CD4-positive, alpha-beta T cell treated with Interferon alpha-2 for 1 hour (primary cell): ENCODE results near the gene TXNDC15.
A peak's percentile ranks its signal among the peaks of the same experiment; 100 is the strongest.
"Not testable (repeated sequence)": the region's sequence is repeated elsewhere in the genome, so short reads cannot be mapped to it uniquely, and the experiment has no call there.

Experiments used
- DNase-seq, 2 donors: peaks; one replicate each; pipeline ENCODE4 v3.0.0-alpha.2; 2020 to 2022

Gene TXNDC15, protein sequence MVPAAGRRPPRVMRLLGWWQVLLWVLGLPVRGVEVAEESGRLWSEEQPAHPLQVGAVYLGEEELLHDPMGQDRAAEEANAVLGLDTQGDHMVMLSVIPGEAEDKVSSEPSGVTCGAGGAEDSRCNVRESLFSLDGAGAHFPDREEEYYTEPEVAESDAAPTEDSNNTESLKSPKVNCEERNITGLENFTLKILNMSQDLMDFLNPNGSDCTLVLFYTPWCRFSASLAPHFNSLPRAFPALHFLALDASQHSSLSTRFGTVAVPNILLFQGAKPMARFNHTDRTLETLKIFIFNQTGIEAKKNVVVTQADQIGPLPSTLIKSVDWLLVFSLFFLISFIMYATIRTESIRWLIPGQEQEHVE

DNA sequence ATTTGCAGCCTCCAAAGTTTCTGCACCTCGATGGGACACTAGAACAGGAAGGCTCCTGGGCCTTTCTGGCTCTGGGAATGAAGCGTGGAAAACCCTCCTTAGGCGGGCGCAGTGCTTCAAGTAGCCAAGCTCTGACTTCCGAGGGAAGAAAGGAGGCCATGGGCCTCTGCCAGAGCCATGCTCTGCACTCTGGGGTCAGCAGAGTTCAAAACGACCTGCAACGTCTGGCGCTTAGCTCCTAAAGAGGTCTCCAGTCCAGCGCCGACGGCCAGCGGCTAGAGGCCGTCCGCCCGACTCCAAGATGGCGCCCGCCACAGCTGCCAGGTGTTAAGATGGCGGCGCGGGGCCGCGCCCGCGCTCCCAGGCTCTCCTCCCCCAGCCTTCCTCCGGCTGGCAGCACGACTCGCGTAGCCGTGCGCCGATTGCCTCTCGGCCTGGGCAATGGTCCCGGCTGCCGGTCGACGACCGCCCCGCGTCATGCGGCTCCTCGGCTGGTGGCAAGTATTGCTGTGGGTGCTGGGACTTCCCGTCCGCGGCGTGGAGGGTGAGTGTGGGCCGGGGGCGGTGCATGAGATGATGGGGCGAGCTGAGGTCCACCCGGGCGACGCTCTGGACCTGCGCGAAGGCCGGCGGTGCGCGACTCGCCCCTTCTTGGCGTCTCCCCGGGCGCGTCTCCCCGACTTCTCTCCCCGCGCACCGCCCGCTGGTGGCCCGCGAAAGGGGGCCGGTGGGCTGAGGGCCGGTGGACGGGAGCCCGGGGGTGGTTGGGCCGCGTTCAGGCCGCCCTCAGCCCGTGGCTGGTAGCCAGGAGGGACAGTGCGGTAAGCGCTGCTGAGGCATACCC, at the start of gene TXNDC15:
Gene TXNDC15, plus strand, starts transcription at position 385 of the 844 bp plus-strand sequence. Its CDS starts 57 bp downstream, at position 442.
- peak; percentile 77 to 83 for DNase-seq

DNA sequence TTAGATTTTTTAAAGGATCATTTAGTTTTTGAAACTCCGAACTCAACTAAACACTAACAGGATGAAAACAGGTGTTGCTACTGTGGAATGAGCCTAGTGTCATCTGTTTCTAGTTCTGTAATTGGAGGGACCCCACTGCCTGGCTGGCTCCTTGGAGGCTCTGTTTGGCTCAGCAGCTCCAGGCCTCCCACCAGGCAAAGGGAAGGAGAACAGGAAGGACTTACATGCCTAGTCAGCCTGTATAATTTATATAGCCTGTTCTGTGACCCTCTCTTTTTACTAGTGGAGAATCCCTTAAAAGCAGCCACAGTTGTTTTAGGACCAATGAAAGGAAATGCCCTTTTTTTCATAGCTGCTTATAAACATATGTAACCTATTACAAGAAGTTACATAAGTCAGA, 49.5 kb upstream of the TXNDC15 start:
- DNase-seq = no peak

DNA sequence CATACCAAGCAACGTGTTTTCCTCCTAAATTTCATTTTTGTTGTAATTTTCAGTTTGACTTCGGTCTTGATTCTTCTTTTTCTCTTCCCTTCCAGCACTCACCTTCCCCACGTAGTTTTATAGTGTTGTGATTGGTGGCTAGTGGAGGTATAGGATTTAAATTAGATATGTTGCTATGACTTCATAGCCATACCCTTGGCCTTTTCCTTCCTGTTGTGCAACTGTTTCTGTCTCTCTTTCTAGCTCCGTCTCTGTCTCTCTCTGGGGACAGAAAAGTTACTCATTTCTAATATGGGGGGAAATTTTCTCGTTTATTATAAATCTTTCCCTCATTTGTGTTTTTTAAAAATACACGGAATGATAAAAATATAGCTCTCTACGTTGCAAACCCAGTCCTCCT, 49.0 kb upstream of the TXNDC15 start:
- DNase-seq = no peak

DNA sequence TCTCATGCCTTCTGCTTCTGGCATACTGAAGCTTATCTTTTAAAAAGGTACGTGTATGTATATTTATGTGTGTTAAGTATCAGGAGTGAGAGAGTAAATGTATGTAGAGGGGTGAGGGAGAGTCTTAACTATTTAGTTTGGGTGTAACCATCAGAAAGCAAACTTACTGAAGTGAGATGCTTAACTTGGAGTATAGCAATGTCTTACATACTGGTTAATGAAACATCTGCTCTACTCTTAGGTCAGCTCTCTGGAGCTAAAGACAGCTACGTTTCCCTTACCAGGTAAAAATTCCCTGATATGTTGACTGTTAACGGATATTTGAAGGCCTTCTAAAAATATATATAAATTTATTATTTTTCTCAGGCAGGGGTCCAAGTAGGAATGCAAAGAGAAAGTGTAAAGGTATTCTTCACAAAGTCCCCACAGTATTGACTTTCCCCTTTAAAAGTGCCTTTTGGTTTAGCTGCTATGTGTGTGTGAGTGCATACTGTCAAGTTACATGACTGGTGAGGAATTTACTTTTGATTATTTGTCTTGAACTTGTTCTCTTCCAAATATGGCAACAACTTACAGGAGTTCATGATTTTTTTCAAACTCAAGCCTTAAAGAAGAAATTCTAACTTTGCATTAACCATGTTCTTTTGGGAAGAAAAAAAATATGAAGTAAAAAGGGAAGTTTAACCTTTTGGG, 40.7 kb upstream of the TXNDC15 start:
- DNase-seq = no peak

DNA sequence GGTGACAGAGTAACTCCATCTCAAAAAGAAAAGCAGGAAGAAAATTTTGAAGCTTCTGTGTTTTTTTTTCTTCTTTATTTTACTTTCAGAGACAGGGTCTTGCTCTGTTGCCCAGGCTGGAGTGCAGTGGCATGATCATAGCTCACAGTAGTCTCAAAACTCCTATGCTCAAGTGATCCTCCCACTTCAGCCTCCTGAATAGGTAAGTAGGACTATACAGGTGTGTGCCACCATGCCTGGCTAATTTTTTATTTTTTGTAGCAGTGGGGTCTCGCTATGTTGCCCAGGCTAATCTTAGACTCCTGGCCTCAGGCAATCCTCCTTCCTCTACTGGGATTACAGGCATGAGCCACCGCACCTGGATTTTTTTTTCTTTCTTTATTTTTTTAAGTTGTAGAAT, 38.5 kb upstream of the TXNDC15 start:
- DNase-seq = no peak

DNA sequence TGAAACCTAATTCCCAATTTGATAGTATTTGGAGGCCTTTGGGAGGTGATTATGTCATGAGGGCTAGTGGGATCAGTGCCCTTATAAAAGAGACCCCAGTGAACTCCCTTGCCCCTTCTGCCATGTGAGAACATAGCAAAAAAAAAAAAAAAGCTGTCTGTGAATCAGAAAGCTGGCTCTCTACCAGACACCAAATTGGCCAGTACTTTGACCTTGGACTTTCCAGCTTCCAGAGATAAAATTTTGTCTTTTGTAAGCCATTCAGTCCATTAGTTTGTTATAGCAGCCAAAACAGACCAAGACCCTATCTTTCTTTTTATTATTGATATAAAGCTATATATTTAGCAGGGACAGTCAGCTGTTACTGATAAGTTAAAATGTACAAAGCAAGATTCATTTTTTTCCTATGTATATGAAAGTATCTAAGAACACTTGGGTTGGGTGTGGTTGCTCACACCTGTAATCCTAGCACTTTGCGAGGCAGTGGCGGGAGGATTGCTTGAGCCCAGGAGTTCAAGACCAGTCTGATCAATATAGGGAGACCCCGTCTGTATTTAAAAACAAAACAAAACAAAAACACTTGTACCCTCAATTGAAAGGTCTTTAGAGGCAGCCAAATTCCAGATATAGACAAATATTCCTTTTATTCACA, 36.5 kb upstream of the TXNDC15 start:
- DNase-seq = no peak

DNA sequence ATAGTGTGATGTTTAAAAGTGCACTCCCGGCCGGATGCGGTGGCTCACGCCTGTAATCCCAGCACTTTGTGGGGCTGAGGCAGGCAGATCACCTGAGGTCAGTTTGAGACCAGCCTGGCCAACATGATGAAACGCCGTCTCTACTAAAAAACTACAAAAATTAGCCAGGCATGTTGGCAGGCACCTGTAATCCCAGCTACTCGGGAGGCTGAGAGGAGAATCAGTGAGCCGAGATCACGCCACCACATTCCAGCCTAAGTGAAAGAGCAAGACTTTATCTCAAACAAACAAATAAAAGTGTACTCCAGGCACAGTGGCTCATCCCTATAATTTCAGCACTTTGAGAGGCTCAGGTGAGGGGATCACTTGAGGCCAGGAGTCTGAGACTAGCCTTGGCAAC, 35.8 kb upstream of the TXNDC15 start:
- not testable (repeated sequence) for DNase-seq

DNA sequence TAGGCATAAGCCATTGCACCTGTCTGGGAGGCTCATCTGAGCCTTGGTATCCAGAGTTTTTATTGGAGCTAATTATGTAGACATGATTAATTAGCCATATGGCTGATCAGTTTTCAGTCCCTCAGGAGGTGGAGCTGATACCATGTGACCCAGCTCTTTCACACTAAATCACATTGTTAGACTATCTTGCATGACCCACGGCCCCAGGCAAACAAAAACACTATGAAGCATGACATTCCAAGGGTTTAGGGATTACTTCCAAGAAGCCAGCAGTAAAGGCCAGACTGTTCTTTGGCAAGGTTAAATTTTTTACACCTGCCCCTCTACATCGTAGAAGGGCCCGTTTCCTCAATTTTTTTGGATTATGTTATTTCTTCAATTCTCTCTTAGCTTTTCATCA, 33.4 kb upstream of the TXNDC15 start:
- no peak for DNase-seq

DNA sequence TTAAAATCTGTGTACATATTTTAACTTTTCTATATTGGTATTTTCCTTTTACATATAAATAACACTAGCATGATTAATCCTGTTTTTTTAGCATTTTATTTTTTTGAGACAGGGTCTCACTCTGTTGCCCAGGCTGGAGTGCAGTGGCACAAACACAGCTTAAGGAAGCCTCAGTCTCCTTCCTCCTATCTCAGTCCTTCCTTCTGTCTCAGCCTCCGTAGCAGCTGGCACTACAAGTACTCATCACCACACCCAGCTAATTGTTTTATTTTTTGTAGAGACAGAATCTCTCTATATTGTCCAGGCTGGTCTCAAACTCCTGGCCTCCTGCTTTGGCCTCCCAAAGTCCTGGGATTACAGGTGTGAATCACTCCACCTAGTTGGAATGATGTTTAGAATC, 29.9 kb upstream of the TXNDC15 start:
- no peak for DNase-seq

DNA sequence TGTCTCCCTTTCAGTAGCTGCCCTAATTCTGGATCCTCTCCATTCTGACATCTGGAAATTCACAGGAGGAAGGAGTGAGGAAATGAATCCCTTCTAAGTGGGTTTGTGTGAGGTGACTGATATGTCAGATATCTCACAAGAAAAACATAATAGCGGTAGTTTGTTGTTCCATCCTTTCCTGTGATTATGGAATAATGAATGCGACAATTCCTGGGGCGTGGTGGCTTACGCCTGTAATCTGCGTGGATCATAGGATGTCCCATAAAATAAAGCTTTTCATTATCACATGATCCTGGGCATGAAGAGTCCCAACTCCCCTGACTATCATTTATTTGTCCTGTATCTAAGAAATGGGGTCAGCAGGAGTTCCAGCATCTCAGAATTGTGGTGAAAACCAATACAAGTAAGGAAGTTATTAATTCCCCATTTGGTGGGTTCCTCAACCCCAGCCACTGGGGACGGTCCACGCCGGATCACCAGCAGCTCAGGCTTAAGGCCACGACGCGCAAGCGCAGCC, 28.8 kb upstream of the TXNDC15 start:
- DNase-seq = no peak

DNA sequence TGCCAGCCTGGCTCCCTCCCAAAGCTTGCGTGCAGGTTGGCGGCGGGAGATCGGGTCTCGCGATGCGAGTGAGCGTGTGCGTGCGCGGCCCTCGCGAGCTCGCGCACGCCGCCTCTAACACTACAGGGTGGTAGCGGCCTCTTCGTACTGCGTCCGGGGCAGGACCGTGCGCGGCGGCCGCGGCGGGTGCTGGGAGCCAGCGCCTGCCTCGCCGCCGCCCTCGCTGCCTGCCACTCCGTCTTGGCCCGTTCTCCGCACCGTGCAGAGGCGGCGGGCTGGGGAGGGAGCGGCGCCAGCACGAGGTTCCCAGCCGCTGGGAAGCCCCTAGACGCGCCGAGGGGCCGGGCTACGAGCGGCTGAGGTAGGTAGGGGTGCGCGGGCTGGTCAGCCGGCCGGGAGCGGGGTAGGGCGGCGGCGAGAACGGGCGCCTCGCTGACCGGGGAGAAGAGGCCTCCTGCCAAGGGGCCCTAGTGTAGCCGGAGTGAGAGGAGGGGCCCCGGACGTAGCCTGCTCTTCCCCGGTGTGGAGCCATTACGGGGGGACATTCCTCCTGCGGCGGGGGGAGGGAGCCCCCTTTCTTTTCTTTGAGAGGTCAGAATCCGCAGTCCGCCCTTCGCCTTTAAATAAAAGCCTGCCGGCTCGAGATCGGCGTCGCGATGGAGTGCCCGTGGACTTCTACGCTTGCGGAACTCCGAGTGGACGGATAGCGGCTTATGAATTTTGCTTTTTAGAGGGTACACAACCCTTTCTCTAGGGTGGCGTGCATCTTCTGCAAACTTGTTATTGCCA, 28.1 kb upstream of the TXNDC15 start, which contains the start of gene C5orf24:
Gene C5orf24, plus strand, starts transcription at position 117 of the 789 bp plus-strand sequence. CDS start 8,933 bp downstream, outside the sequence.
- peak; percentile 92 to 93 for DNase-seq

DNA sequence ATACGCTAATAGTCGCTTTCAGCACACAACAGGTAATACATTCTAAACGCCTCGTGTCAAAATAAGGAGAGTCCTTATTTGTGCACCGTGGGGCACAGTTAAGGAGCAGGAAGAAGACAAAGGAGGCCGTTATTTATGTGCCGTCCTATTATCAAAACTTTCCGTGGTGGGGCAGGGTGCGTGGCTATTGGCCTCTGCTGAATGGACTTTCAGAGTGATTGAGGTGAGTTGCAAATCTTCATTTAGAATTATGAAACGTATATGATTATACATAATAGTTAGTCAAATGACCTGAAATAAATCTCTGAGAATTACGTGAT, 27.6 kb upstream of the TXNDC15 start:
- no peak for DNase-seq

DNA sequence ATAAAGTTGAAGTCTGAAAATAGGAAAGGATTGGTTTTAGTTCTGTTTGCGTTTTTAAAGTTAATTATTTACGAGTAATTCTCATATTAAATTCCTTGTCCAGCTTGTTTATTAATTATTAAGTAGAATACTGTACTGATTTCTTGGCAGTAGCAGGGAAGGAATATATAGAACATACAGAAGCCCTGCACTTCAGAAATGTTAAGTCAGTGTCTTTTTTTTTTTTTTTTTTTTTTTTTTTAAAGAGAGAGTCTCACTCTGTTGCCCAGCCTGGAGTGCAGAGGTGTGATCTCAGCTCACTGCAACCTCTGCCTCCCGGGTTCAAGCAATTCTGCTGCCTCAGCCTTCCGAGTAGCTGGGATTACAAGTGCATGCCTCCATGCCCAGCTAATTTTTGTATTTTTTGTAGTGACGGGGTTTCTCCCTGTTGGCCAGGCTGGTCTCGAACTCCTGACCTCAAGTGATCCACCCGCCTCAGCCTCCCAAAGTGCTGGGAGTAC, 24.7 kb upstream of the TXNDC15 start:
- not testable (repeated sequence) for DNase-seq

DNA sequence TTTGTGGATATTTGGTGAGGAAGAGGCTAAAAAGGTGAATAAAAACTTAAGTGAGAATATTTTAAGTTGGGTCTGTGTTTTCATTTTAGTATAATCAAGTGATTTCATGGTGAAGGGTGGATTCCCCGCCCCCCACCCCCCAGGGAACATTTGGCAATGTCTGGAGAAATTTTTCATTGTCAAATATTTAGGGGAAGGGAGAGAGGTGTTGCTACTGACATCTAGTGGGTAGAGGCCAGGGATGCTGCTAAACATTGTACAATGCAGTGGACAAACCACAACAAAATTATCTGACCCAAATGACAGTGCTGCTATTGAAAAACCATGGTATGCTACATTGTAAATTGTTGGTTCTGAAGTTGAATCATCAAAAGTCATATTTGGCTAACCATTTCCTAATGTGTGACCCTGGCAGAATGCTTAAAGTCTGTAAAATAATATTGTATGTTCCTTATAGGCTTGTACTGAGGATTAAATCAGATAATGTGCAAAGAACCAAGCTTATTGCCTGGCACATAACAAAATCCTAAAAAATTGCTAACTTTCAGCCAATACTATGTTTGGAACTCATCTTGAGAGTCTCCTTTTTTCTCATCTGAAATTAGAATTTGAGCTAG, 22.8 kb upstream of the TXNDC15 start:
- DNase-seq = peak in 1 of 2 donors; percentile 16

DNA sequence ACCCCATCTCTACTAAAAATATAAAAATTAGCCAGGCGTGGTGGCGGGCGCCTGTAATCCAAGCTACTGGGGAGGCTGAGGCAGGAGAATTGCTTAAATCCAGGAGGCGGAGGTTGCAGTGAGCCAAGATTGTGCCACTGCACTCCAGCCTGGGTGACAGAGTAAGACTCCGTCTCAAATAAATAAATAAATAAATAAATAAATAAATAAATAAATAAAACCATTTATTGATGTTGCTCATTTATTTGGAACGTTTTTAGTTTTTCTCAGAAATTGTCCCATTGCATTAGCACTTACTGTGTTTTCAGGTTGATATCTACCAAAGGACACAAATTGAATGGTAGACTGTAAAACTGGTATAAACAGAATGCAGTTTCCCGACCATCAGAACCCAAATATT, 17.7 kb upstream of the TXNDC15 start:
- DNase-seq = not testable (repeated sequence)

DNA sequence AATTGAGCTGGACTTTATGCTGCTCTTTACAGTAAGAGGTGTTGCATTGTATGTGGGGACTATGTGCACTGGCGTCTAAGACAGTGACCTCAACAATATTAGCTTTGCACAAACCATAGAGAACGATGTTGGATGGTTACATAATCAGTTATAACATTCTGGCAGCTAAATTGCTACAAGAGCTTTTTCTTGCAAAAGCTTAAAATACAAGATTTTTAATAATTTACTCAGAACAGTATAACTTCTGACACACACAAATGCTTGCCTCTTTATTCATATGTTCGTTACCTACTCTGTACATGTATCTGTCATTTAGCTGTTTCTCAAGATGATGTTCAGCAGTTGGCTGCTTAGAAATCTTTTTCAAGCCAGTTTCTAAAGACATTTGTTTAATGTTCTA, 16.8 kb upstream of the TXNDC15 start:
- no peak for DNase-seq

DNA sequence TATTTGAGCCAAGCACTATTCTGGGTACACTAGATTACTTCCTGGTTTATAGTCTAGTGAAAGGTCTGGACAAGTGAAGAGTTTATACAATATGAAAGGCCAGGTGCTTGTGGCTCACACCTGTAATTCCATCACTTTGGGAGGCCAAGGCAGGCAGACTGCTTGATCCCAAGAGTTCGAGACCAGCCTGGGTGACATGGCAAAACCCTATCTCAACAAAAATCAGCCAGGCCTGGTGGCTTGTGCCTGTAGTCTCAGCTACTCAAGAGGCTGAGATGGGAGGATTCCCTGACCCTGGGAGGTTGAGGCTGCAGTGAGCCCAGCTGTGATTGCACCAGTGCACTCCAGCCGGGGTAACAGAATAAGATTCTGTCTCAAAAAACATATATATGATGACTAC, 9.5 kb upstream of the TXNDC15 start:
- DNase-seq = no peak

DNA sequence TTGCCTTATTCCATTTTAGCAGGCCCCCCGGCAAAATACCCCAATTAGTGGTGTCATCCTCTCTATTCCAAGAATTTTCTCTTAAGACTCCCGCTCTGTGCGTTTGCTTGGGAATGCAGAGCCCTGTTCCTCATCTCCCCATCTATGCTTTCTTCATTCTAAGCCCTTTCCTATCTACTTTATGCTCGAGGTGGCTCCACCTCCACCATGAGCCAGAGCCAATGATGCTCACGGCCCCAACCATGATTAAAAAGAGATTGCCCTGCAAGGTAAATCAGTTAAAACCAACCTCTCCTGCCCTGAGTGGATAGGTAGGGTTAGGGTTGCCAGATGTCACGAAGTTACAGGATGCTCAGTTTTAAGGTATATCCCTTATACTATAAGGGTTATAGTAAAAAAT, 677 bp upstream of the TXNDC15 start:
- peak in 1 of 2 donors; percentile 29 for DNase-seq

DNA sequence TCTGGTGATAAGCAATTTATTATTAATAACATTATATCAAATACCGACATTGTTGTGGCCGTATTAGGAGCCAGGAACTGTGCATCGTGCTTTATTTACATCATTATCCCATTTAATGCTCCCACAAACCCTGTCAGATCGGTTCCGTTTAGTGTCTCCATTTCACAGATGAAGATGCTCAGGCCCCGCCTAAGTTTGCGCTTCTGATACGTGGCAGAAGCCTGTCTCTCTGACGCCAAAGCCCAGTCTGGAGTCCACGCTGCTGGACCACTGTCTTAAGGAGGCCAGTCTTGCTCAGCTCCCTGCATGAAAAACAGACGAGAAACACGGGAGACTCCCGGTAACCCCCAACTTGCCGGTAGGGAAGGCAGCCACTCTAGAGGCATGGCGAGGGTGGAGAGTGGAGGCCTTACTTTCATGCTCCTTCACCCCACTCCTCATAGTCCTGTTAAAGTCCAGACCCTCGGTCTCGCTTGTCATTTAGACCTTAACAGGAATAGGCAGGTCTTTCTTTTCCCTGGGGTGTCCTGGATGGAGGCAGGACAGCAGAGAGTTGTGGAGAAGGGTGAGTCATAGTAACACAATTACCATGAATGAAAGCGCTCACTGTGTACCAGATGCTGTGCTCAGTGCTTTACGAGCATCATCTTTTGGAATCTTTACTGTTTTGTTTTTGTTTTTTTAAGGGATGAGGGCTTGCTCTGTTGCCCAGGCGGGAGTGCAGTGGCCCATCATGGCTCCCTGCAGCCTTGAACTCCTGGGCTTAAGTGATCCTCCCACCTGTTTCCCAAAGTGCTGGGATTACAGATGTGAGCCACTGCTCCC, 872 bp downstream of the TXNDC15 start:
- peak; percentile 6 to 30 for DNase-seq

DNA sequence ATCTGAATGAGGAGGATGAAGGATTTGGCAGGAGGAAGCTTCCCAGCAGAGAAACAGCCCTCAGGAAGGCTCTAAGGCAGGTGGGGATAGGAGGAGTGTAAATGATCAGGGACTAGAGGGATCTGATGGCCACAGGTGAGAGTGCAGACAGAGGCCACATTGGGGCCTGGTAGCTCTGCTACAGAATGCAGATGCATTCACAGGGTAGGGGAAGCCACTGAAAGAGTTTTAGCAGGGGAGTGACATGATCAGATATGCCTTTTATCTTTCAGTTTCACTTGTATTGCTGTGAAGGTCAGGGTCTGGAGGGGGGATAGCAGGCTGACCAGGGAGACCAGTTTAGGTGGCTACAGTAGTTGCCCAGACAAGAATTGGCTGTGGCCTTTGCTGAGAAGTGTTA, 3.0 kb downstream of the TXNDC15 start:
- peak in 1 of 2 donors; percentile 8 for DNase-seq
